PFSK-1 (cell line): ENCODE data around the gene EARS2.

Experiments
- FOXP2 ChIP-seq: optimal IDR thresholded peaks from 2 replicates; pipeline ENCODE3; 2011; ENCODE audit warnings: borderline replicate concordance, control low read depth, inconsistent platforms; ENCODE audit not compliant: insufficient read depth; ENCODE audit errors: extremely low read length, extremely low read depth
- POLR2AphosphoS5 ChIP-seq: IDR thresholded peaks from 2 replicates; pipeline ENCODE4 v1.6.1; 2012; ENCODE audit warnings: low read depth, mild to moderate bottlenecking, control low read depth, low read length, moderate library complexity
- REST ChIP-seq, 2 experiments: IDR thresholded peaks; 2 replicates each; pipeline versions ENCODE4 v1.6.1 to v1.8.0; 2011 to 2012; ENCODE audit warnings: low read depth in 2 of 2, low read length in 2 of 2, control low read depth in 1 of 2, inconsistent platforms in 1 of 2, mild to moderate bottlenecking in 1 of 2, moderate library complexity in 1 of 2; ENCODE audit not compliant: insufficient read depth in 1 of 2
- SIN3A ChIP-seq: IDR thresholded peaks from 2 replicates; pipeline ENCODE4 v1.6.1; 2012; ENCODE audit warnings: mild to moderate bottlenecking, low read length, moderate library complexity, borderline replicate concordance; ENCODE audit not compliant: insufficient read depth
- TAF1 ChIP-seq: IDR thresholded peaks from 2 replicates; pipeline ENCODE4 v1.6.1; 2012; ENCODE audit warnings: low read length, control low read depth, borderline replicate concordance; ENCODE audit not compliant: insufficient read depth

EARS2 gene

GRCh38 chr16:23564575-23565363 lies 7.6 kb upstream of the EARS2 start:
- no peak for TF ChIP-seq FOXP2
- no peak for TF ChIP-seq POLR2AphosphoS5
- TF ChIP-seq TAF1, result no peak
- TF ChIP-seq REST (IDR thresholded peaks at IDR 0.05; ENCODE audit: insufficient read depth in 1 of 2, low read depth in 2 of 2, low read length in 2 of 2), result no peak
- TF ChIP-seq SIN3A, result no peak

- TF ChIP-seq TAF1 (no peak), SIN3A (no peak), FOXP2 (no peak), POLR2AphosphoS5 (no peak), REST (IDR thresholded peaks at IDR 0.05; ENCODE audit: insufficient read depth in 1 of 2, low read depth in 2 of 2, low read length in 2 of 2) (no peak)
Observed at GRCh38 chr16:23563186-23563585, 6.0 kb upstream of the EARS2 start.

GRCh38 chr16:23562505-23562904 lies 5.4 kb upstream of the EARS2 start:
- TF ChIP-seq POLR2AphosphoS5, result no peak
- TF ChIP-seq FOXP2, result no peak
- no peak for TF ChIP-seq TAF1
- TF ChIP-seq SIN3A, result no peak
- no peak for TF ChIP-seq REST (IDR thresholded peaks at IDR 0.05; ENCODE audit: insufficient read depth in 1 of 2, low read depth in 2 of 2, low read length in 2 of 2)

GRCh38 chr16:23561586-23561985 lies 4.4 kb upstream of the EARS2 start:
- TF ChIP-seq SIN3A (no peak), FOXP2 (no peak), POLR2AphosphoS5 (no peak), TAF1 (no peak), REST (IDR thresholded peaks at IDR 0.05; ENCODE audit: insufficient read depth in 1 of 2, low read depth in 2 of 2, low read length in 2 of 2) (no peak)
